Thyroid gland (tissue), 4 donors: Measurements from ENCODE around the gene SARNP. TPM values are rescaled to one million over a fixed set of nuclear protein-coding genes. Genes with fewer than 3 reads are reported as not detected.

Experiments
- DNase-seq, 2 donors: peaks; one replicate each; pipeline ENCODE4 v3.0.0-alpha.2; 2019
- H3K27ac ChIP-seq, 3 donors: fragments of 200-600 bp; sonication (generic); 1 replicate in 2 of 3; 2 replicates in 1 of 3; pipeline ENCODE4 v1.5.1; 2016 to 2019; ENCODE audit warnings: mild to moderate bottlenecking in 1 of 3, moderate library complexity in 1 of 3
- H3K27me3 ChIP-seq: fragments of 200-600 bp; sonication (generic); one replicate; pipeline ENCODE4 v1.5.1; 2019
- H3K36me3 ChIP-seq, 2 donors: fragments of 200-600 bp; sonication (generic); one replicate each; pipeline ENCODE4 v1.5.1; 2016 to 2019
- H3K4me1 ChIP-seq, 2 donors: fragments of 200-600 bp; sonication (generic); one replicate each; pipeline ENCODE4 v1.5.1; 2017 to 2019
- H3K4me3 ChIP-seq, 3 donors: fragments of 200-600 bp; sonication (generic); replicated peaks in 1 of 3; 1 replicate in 2 of 3; 2 replicates in 1 of 3; pipeline ENCODE4 v1.5.1; 2016; ENCODE audit warnings: mild to moderate bottlenecking in 1 of 3
- H3K9me3 ChIP-seq: fragments of 200-600 bp; sonication (generic); one replicate; pipeline ENCODE4 v1.5.1; 2017
- POLR2A ChIP-seq, 2 donors: fragments of 450-650 bp; IDR thresholded peaks; one replicate each; pipeline ENCODE4 v1.6.1; 2017; ENCODE audit warnings: antibody characterized with exemption in 2 of 2, mild to moderate bottlenecking in 2 of 2, moderate library complexity in 1 of 2
- WGBS, 2 donors: methylation state at CpG; one replicate each; pipeline ENCODE4 v1.1.5; 2017; 5-methylcytosine and 5-hydroxymethylcytosine counted together
- intact Hi-C: fragments of 100-400 bp; cut with DNase I; formaldehyde crosslinking; loops from one replicate; pipeline ENCODE4 v1.15.1; 2023
- total RNA-seq, 4 donors: library from RNA; depleted of rRNA; stranded (reverse); fragments of >200 nt; gene quantifications; one replicate each; pipeline ENCODE4 v1.2.3, GENCODE V29; 2016
- TF ChIP-seq, protein P1 (sequence below), 6 experiments: fragments of 200-600 bp in 3 of 6; fragments of 450-650 bp in 3 of 6; sonication (generic) in 3 of 6; IDR thresholded peaks; one replicate each; pipeline ENCODE4 v1.5.1; 2016 to 2019; ENCODE audit warnings: antibody characterized with exemption in 6 of 6, mild to moderate bottlenecking in 2 of 6, inconsistent platforms in 1 of 6, moderate library complexity in 1 of 6

Gene SARNP
- total RNA-seq, 4 donors from 2014 or later, result 33.6 to 61.0 (median 52.3) TPM

DNA sequence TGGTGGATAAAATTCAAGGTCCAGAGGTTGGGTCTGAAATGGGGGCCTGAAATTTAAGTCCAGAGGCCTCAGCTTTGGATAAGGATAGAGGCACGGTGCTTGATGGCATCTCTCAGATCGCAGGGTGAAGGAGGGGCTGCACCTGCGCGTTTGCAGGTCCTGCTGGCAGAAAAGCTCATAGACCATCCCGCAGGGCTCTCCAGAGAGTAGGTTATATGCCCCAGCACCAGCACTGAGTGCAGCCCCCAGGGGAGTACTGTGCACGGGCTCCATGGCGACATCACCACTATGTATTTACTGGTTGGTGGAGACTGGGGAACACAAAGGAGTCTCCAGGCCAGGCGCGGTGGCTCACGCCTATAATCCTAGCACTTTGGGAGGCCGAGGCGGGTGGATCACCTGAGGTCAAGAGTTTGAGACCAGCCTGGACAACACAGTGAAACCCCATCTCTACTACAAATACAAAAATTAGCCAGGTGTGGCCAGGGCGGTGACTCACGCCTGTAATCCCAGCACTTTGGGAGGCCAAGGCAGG, 84.4 kb downstream of the SARNP start:
- Histone ChIP-seq H3K9me3 (no peaks in the 10 kb centered on the region), H3K27ac (no peak overlapping the region), H3K4me1 (peaks cover 17 to 28% of the 10 kb centered on the region in 2 donors), H3K4me3 (no peak overlapping the region), H3K27me3 (no peaks in the 10 kb centered on the region), H3K36me3 (no peaks in the 10 kb centered on the region)
- intact Hi-C loops, result no loop called here
- TF ChIP-seq POLR2A (IDR thresholded peaks at IDR 0.05), result no peak
- TF ChIP-seq, protein P1, sequence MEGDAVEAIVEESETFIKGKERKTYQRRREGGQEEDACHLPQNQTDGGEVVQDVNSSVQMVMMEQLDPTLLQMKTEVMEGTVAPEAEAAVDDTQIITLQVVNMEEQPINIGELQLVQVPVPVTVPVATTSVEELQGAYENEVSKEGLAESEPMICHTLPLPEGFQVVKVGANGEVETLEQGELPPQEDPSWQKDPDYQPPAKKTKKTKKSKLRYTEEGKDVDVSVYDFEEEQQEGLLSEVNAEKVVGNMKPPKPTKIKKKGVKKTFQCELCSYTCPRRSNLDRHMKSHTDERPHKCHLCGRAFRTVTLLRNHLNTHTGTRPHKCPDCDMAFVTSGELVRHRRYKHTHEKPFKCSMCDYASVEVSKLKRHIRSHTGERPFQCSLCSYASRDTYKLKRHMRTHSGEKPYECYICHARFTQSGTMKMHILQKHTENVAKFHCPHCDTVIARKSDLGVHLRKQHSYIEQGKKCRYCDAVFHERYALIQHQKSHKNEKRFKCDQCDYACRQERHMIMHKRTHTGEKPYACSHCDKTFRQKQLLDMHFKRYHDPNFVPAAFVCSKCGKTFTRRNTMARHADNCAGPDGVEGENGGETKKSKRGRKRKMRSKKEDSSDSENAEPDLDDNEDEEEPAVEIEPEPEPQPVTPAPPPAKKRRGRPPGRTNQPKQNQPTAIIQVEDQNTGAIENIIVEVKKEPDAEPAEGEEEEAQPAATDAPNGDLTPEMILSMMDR (IDR thresholded peaks at IDR 0.05), result no peak
- DNase-seq, result no peak
- WGBS, 2 donors, result 91% methylated on average over 14 of the region's 14 CpGs

DNA sequence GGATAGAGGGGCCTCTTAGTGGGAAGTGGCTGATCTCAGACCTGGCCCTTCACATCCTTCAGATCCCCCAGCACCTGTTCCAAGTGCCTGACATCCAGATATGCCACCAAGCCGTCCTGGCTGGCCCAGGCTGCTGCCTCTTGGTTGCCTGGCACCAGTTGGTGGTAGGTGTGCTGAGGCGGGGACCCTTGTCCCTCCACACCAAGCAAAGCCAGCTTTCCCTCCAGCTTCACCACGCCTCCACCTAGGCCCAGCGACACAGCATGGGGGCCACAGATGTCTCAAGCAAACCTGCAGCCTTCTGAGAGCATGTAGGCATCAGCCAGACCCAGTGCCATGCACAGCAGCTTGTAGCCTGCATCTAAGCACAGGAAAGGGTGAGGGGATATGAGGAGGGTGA, 85.2 kb downstream of the SARNP start:
- Histone ChIP-seq H3K36me3 (no peaks in the 10 kb centered on the region), H3K27me3 (no peaks in the 10 kb centered on the region), H3K9me3 (no peaks in the 10 kb centered on the region), H3K4me3 (no peak overlapping the region), H3K4me1 (peaks cover 19 to 25% of the 10 kb centered on the region in 2 donors), H3K27ac (no peak overlapping the region)
- WGBS, 2 donors, result 75 to 83% methylated on average over 4 of the region's 4 CpGs
- no peak for TF ChIP-seq POLR2A (IDR thresholded peaks at IDR 0.05)
- TF ChIP-seq, protein P1 (IDR thresholded peaks at IDR 0.05), result no peak
- no peak for DNase-seq
- intact Hi-C loops, result no loop called here

DNA sequence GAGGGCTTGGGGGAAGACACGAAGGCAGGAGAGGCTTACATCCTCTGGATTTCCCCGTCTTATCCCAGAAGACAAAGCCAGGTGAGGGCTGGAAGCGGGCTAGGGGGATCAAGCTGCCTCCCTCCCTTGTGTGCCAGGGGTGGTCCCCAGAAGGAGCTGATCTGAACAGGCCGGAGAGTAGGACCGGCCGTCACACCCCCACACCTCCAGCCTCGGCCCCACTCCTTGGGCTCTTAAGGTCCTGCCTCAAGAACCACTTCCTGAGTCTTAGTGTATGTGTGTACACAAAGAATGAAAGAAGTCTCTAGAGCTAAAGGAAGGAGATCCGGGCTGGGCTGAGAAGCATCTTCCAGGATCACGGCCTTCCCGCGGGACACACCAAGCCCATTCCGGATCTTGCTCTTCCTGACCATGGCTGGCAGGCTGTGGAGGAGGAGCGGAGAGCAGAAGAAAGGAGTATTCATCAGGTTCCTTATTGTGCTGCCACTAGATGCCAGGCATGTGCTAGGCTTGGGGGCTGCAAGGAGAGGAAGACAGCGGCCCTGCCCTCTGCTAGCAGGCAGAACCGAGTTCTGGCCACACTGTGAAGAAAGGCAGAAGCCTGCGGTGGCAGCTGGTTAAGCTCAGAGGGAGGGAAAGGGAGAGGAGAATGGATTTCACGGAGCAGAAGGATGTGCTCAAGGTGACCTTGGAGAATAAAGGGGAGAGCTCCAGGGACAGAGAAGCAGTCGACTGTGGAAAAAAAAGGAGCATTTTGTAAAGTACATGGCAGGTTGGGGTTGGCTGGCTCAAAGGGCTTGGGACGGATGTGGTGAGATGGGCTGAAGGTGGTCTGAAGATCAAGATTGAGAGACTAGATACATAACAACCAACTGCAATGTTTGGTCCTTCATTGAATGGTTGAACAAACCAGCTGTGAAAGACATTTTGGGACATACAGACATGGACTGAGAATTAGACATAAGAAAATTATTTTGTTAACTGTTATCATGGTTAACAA, 87.4 kb downstream of the SARNP start:
- Histone ChIP-seq H3K9me3 (no peaks in the 10 kb centered on the region), H3K27ac (peak overlapping the region; percentile 89 to 98 (median 96)), H3K36me3 (peaks cover 12 to 17% of the 10 kb centered on the region in 2 donors), H3K4me3 (peak overlapping the region; percentile 10 to 90 (median 85)), H3K4me1 (peaks cover 26 to 37% of the 10 kb centered on the region in 2 donors), H3K27me3 (no peaks in the 10 kb centered on the region)
- 10 to 12% methylated on average over 16 to 19 of the region's 19 CpGs for WGBS, 2 donors
- DNase-seq, result peak; percentile 39 to 41
- no peak for TF ChIP-seq POLR2A (IDR thresholded peaks at IDR 0.05)
- TF ChIP-seq, protein P1 (IDR thresholded peaks at IDR 0.05), result no peak
- intact Hi-C loops, result no loop called here

DNA sequence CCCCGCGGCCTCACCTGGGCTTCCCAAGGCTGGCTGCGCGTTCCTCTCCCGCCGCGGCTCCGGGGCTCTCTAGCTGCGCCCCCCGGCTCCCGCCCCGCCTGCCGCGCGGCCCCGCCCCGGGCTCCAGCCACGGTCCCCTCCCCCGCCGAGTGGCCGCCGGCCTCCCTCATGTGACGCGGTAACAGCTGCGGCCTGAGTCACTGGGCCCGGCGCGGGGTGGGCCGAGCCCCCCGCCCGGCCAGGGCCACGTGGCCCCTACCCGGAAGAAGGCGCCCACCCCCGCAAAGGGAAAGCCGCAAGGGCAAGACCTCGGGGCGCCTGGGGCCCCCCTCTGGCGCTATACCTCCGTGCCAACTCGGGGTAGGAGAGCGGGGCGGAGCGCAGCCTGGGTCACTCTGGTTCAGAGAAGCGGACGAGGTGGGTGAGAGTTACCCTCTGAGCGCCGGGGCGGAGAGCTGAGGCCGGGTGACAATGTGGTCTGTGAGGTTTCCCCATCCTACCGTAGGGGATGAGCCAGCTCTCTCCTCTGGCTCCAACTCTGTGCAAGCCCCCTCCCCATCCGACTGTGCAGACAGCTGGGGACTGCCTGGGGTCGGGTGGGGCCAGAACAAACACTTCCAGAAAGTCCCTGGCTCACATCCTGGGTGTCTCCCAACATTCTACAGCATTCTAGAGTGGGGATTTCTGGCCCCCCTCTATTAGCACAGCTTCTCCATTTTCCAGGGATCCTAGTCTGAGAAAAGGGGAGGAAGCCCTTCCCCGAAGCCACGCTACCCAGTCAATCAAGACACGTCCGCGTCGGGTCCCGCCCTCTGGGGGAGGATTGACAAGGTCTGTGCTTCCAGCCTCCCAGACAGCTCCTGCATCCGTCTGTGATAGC, 88.3 kb downstream of the SARNP start, which contains the start of gene CD63:
CD63 (minus strand) TSS at position 71 of the 880 bp plus-strand sequence. CDS start 668 bp downstream, outside the sequence.
- DNase-seq, result peak; percentile 94
- intact Hi-C loops, result no loop called here
- whole genome bisulfite sequencing, 2 donors, result 0 to 5% methylated on average over 4 to 11 of the region's 61 CpGs
- Histone ChIP-seq H3K4me3 (peak within 1 kb of the TSS; percentile 62 to 90 (median 85)), H3K4me1 (peaks cover 31 to 46% of the 10 kb centered on the region in 2 donors), H3K36me3 (peaks cover 21 to 24% of the 10 kb centered on the region in 2 donors), H3K9me3 (no peaks in the 10 kb centered on the region), H3K27me3 (no peaks in the 10 kb centered on the region), H3K27ac (peak within 1 kb of the TSS; percentile 89 to 98 (median 96))
- peak; percentile 64 to 87 for TF ChIP-seq POLR2A (IDR thresholded peaks at IDR 0.05)
- TF ChIP-seq, protein P1 (IDR thresholded peaks at IDR 0.05), result no peak
